Measurements from ENCODE around the gene ANKRD61.

- TF ChIP-seq CTCF (IDR thresholded peaks at IDR 0.05): no peak
- no peak for TF ChIP-seq POLR2A (IDR thresholded peaks at IDR 0.05)
Observed at GRCh38 chr7:6078548-6078947, 47.4 kb downstream of the ANKRD61 start.
